B cell (primary cell): Measurements from ENCODE around the gene CHST13. TPM values are rescaled to one million over a fixed set of nuclear protein-coding genes. Genes with fewer than 3 reads are reported as not detected.

ENCODE experiments used
- ATAC-seq: fragments of 200-7000 bp; cut with Tn5 transposase; one replicate; pipeline ENCODE4 v1.10.0; 2021; ENCODE audit warnings: low read depth, mild to moderate bottlenecking, moderate number of reproducible peaks, moderate library complexity
- CTCF ChIA-PET: fragments of 350-600 bp; sonication (Branson Sonifier 250); formaldehyde crosslinking; loops from one replicate; lab custom pipeline; 2021; ENCODE audit warnings: antibody characterized with exemption, inconsistent platforms; lab: Charles Lee
- POLR2A ChIA-PET: fragments of 350-600 bp; sonication (Branson Sonifier 250); formaldehyde crosslinking; loops from one replicate; lab custom pipeline; 2021; ENCODE audit warnings: antibody characterized with exemption; lab: Charles Lee
- DNase-seq: peaks from one replicate; pipeline ENCODE4 v3.0.0; 2013
- H2AFZ ChIP-seq: 2 replicates; pipeline ENCODE4 v1.6.1; 2012; ENCODE audit warnings: mild to moderate bottlenecking, low read depth, low read length; ENCODE audit not compliant: insufficient read depth, poor library complexity, severe bottlenecking
- H3K27ac ChIP-seq, 2 donors: 1 replicate in 1 of 2; 2 replicates in 1 of 2; pipeline ENCODE4 v1.5.1; 2012 to 2013; ENCODE audit warnings: low read length in 2 of 2, mild to moderate bottlenecking in 2 of 2, moderate library complexity in 1 of 2
- H3K27me3 ChIP-seq, 4 experiments: fragments of 200-600 bp in 1 of 4; sonication (generic) in 1 of 4; replicated peaks in 1 of 4; 1 replicate in 2 of 4; 2 replicates in 2 of 4; pipeline versions ENCODE4 v1.6.1 to v1.7.0; 2013 to 2016; ENCODE audit warnings: low read length in 3 of 4, mild to moderate bottlenecking in 2 of 4, mixed read lengths in 1 of 4, moderate library complexity in 1 of 4; ENCODE audit not compliant: insufficient read depth in 4 of 4, control insufficient read depth in 3 of 4; ENCODE audit errors: control extremely low read depth in 1 of 4
- H3K36me3 ChIP-seq, 2 experiments: replicated peaks in 1 of 2; 1 replicate in 1 of 2; 2 replicates in 1 of 2; pipeline versions ENCODE4 v1.6.1 to v1.7.1; 2013; ENCODE audit warnings: low read length in 1 of 2; ENCODE audit not compliant: insufficient read depth in 2 of 2, control insufficient read depth in 1 of 2; ENCODE audit errors: control extremely low read depth in 1 of 2, extremely low read depth in 1 of 2
- H3K4me1 ChIP-seq, 2 donors: fragments of 200-600 bp in 1 of 2; sonication (generic) in 1 of 2; 1 replicate in 1 of 2; 2 replicates in 1 of 2; pipeline versions ENCODE4 v1.5.1 to v1.6.1; 2013 to 2017; ENCODE audit warnings: low read length in 2 of 2; ENCODE audit not compliant: control insufficient read depth in 2 of 2, insufficient read depth in 2 of 2
- H3K4me2 ChIP-seq: replicated peaks from 2 replicates; pipeline ENCODE3; 2012; ENCODE audit warnings: mild to moderate bottlenecking, low read depth, low read length; ENCODE audit not compliant: poor library complexity, severe bottlenecking
- H3K4me3 ChIP-seq, 5 experiments: fragments of 200-600 bp in 1 of 5; sonication (generic) in 1 of 5; 1 replicate in 3 of 5; 2 replicates in 2 of 5; pipeline versions ENCODE4 v1.5.1 to v1.7.0; 2011 to 2016; ENCODE audit warnings: low read length in 4 of 5, mild to moderate bottlenecking in 4 of 5, low read depth in 2 of 5, control low read depth in 1 of 5, moderate library complexity in 1 of 5; ENCODE audit not compliant: insufficient read depth in 1 of 5; ENCODE audit errors: control extremely low read depth in 1 of 5, extremely low read depth in 1 of 5
- H3K79me2 ChIP-seq: fragments of 200-600 bp; sonication (generic); one replicate; pipeline ENCODE4 v1.6.0; 2016; ENCODE audit warnings: low read length; ENCODE audit not compliant: control insufficient read depth, insufficient read depth
- H3K9ac ChIP-seq: fragments of 200-600 bp; sonication (generic); 2 replicates; pipeline ENCODE4 v1.6.1; 2017; ENCODE audit warnings: mild to moderate bottlenecking, low read length, moderate library complexity
- H3K9me3 ChIP-seq, 3 donors: one replicate each; pipeline versions ENCODE4 v1.6.1 to v1.7.1; 2013; ENCODE audit warnings: low read length in 2 of 3; ENCODE audit not compliant: control insufficient read depth in 2 of 3, insufficient read depth in 1 of 3; ENCODE audit errors: control extremely low read depth in 1 of 3
- H4K20me1 ChIP-seq: 2 replicates; pipeline ENCODE4 v1.6.0; 2012; ENCODE audit warnings: mild to moderate bottlenecking, low read length; ENCODE audit not compliant: insufficient read depth, control insufficient read depth, poor library complexity, severe bottlenecking
- H3K27ac Mint-ChIP-seq: one replicate; pipeline ENCODE4 v1.8.0; 2021; ENCODE audit warnings: mixed read lengths
- H3K27me3 Mint-ChIP-seq: one replicate; pipeline ENCODE4 v1.8.0; 2021; ENCODE audit warnings: mixed read lengths
- H3K4me1 Mint-ChIP-seq: one replicate; pipeline ENCODE4 v1.8.0; 2021; ENCODE audit warnings: mixed read lengths
- H3K4me3 Mint-ChIP-seq: one replicate; pipeline ENCODE4 v1.8.0; 2021; ENCODE audit warnings: mixed read lengths
- H3K9me3 Mint-ChIP-seq: one replicate; pipeline ENCODE4 v1.8.0; 2022; ENCODE audit warnings: mixed read lengths; ENCODE audit not compliant: insufficient read depth
- EZH2 ChIP-seq: IDR thresholded peaks from 2 replicates; pipeline ENCODE4 v1.6.1; 2012; ENCODE audit warnings: borderline replicate concordance, low read depth, mild to moderate bottlenecking, moderate library complexity, low read length; ENCODE audit not compliant: insufficient read depth, poor library complexity, severe bottlenecking
- WGBS: methylation state at CpG from one replicate; pipeline ENCODE4 v1.1.5; 2013; ENCODE audit warnings: missing lambda C conversion rate; ENCODE audit not compliant: insufficient coverage; 5-methylcytosine and 5-hydroxymethylcytosine counted together
- intact Hi-C: fragments of 100-400 bp; cut with micrococcal nuclease; formaldehyde crosslinking; loops from one replicate; pipeline ENCODE4 v1.10.0; 2022
- polyA plus RNA-seq: library from polyadenylated mRNA; depleted of rRNA; stranded (reverse); fragments of >200 nt; gene quantifications from 2 replicates; pipeline ENCODE4 v1.2.3, GENCODE V29; 2012
- total RNA-seq, 2 donors: library from RNA; stranded (reverse); fragments of 120-200 nt in 1 of 2; gene quantifications; 1 replicate in 1 of 2; 2 replicates in 1 of 2; pipeline versions ENCODE4 v1.2.3 to v1.2.4, GENCODE V29; 2013 to 2022
- TF ChIP-seq, protein P1 (sequence below): fragments of 200-600 bp; IDR thresholded peaks from one replicate; pipeline ENCODE4 v1.8.0; 2022; ENCODE audit warnings: antibody characterized with exemption, mild to moderate bottlenecking

Gene CHST13
- total and polyA plus RNA-seq, 2 donors (not counting 1 experiment from before 2014, with no cell fraction given), result 0.07 TPM; not detected in 1

DNA sequence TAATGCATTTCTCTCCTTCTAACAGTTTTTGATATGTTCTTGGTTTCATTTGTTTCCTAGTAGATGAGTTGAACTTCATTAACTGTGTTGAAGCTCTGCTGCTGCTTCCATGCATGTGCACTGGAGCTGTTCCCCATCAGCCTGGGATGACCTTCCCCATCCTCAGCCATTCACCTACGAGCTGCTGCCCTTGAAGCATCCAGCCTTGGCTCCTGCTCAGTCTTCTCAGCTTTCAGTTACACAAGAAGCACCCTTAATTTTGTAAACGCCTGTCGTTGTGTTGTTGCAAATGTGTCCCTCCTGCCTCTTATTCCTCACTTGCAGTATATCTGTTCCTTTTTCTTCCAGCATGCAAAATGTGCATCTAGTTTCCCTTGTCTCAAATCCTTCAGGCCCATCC lies 39.8 kb upstream of the CHST13 start:
- TF ChIP-seq, protein P1, sequence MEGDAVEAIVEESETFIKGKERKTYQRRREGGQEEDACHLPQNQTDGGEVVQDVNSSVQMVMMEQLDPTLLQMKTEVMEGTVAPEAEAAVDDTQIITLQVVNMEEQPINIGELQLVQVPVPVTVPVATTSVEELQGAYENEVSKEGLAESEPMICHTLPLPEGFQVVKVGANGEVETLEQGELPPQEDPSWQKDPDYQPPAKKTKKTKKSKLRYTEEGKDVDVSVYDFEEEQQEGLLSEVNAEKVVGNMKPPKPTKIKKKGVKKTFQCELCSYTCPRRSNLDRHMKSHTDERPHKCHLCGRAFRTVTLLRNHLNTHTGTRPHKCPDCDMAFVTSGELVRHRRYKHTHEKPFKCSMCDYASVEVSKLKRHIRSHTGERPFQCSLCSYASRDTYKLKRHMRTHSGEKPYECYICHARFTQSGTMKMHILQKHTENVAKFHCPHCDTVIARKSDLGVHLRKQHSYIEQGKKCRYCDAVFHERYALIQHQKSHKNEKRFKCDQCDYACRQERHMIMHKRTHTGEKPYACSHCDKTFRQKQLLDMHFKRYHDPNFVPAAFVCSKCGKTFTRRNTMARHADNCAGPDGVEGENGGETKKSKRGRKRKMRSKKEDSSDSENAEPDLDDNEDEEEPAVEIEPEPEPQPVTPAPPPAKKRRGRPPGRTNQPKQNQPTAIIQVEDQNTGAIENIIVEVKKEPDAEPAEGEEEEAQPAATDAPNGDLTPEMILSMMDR, result no peak
- TF ChIP-seq EZH2, result no peak
- H4K20me1 ChIP-seq, result no peaks in the 10 kb centered on the region
- CTCF ChIA-PET, result interaction anchor here (0.9 kb wide), 1 partner anchor 36 kb away, joined by 7 read pairs; no protein-coding TSS in a partner anchor
- H3K4me1 Mint-ChIP-seq, result peaks cover 3% of the 10 kb centered on the region
- H3K27me3 ChIP-seq, result no peaks in the 10 kb centered on the region
- no peak overlapping the region for H3K4me2 ChIP-seq
- H3K9me3 Mint-ChIP-seq, result no peaks in the 10 kb centered on the region
- DNase-seq (no peak), ATAC-seq (no peak)
- H3K79me2 ChIP-seq, result no peaks in the 10 kb centered on the region
- peaks cover 5 to 6% of the 10 kb centered on the region in 2 donors for H3K4me1 ChIP-seq
- H3K36me3 ChIP-seq, result no peaks in the 10 kb centered on the region
- H3K4me3 Mint-ChIP-seq, result no peak overlapping the region
- peaks cover 5% of the 10 kb centered on the region for H3K27me3 Mint-ChIP-seq
- H3K9me3 ChIP-seq, result no peaks in the 10 kb centered on the region
- intact Hi-C loops, result no loop called here
- H3K27ac ChIP-seq, result no peak overlapping the region
- H3K4me3 ChIP-seq, result no peak overlapping the region
- WGBS, result 82% methylated on average over 3 of the region's 3 CpGs
- no peak overlapping the region for H2AFZ ChIP-seq
- no peak overlapping the region for H3K27ac Mint-ChIP-seq
- no peak overlapping the region for H3K9ac ChIP-seq
- POLR2A ChIA-PET, result no interaction called here

DNA sequence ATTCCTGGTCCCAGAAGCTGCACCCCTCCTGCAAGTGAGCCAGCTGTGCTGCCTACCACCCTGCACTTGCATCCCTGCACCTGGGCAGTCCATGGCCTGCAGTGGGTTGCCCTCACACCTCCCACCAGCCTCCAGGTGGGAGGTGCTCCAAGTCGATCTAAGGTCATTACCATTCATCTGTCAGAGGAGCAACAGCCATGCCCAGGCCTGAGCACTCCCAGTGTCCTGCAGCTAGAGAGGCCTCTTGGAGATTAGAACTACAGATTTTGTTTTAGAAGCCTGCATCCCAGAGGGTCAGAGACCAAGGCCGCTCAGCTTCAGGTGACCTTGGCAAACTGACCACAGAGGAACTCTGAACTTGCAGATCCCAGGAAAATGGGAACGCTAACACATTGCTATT lies 39.3 kb upstream of the CHST13 start:
- intact Hi-C loops, result no loop called here
- ATAC-seq (no peak), DNase-seq (no peak)
- no peaks in the 10 kb centered on the region for H4K20me1 ChIP-seq
- Mint-ChIP-seq H3K27me3 (peaks cover 9% of the 10 kb centered on the region), H3K27ac (no peak overlapping the region), H3K9me3 (no peaks in the 10 kb centered on the region), H3K4me1 (peaks cover 3% of the 10 kb centered on the region), H3K4me3 (no peak overlapping the region)
- H3K9me3 ChIP-seq, result no peaks in the 10 kb centered on the region
- H3K79me2 ChIP-seq, result no peaks in the 10 kb centered on the region
- TF ChIP-seq EZH2, result no peak
- TF ChIP-seq, protein P1, result no peak
- ChIA-PET POLR2A (no interaction called here), CTCF (interaction anchor here (0.9 kb wide), 1 partner anchor 36 kb away, joined by 7 read pairs; no protein-coding TSS in a partner anchor)
- no peak overlapping the region for H3K27ac ChIP-seq
- H3K4me1 ChIP-seq, result peaks cover 5 to 6% of the 10 kb centered on the region in 2 donors
- H3K36me3 ChIP-seq, result no peaks in the 10 kb centered on the region
- no peak overlapping the region for H3K4me2 ChIP-seq
- no peak overlapping the region for H2AFZ ChIP-seq
- no peaks in the 10 kb centered on the region for H3K27me3 ChIP-seq
- 78% methylated on average over 1 of the region's 3 CpGs for WGBS
- no peak overlapping the region for H3K4me3 ChIP-seq
- H3K9ac ChIP-seq, result no peak overlapping the region
